ENCODE measurements around the gene DOCK3. TPM values are rescaled to one million over a fixed set of nuclear protein-coding genes. Genes with fewer than 3 reads are reported as not detected.

Gene DOCK3
- total RNA-seq, 1 experiment from 2014 or later = 0.15 TPM

- H3K4me3 ChIP-seq (ENCODE audit: low read length) = no peak overlapping the region
- no peak overlapping the region for H2AFZ ChIP-seq (ENCODE audit: low read length)
- H3K79me2 ChIP-seq (ENCODE audit: low read length) = no peaks in the 10 kb centered on the region
- H3K27me3 ChIP-seq (ENCODE audit: low read length) = peaks cover 17% of the 10 kb centered on the region; the same call in 1 of the 2 replicates
- DNase-seq (no peak), ATAC-seq (no peak)
- H3K4me1 ChIP-seq (ENCODE audit: insufficient read depth, low read length) = no peaks in the 10 kb centered on the region
- H3K4me2 ChIP-seq (ENCODE audit: low read length) = no peak overlapping the region
- no peaks in the 10 kb centered on the region for H3K9me2 ChIP-seq (replicated peaks; ENCODE audit: low read length)
- no peak overlapping the region for H3K27ac ChIP-seq (ENCODE audit: low read length)
- no peaks in the 10 kb centered on the region for H4K20me1 ChIP-seq (ENCODE audit: low read length)
- intact Hi-C loops (cut with micrococcal nuclease) = no loop called here
- TF ChIP-seq EZH2 (IDR thresholded peaks at IDR 0.05; ENCODE audit: low read length, unreplicated experiment) = no peak
- no peak for TF ChIP-seq EZH2phosphoT487 (IDR thresholded peaks at IDR 0.05; ENCODE audit: borderline replicate concordance, low read length)
- TF ChIP-seq, protein P1, sequence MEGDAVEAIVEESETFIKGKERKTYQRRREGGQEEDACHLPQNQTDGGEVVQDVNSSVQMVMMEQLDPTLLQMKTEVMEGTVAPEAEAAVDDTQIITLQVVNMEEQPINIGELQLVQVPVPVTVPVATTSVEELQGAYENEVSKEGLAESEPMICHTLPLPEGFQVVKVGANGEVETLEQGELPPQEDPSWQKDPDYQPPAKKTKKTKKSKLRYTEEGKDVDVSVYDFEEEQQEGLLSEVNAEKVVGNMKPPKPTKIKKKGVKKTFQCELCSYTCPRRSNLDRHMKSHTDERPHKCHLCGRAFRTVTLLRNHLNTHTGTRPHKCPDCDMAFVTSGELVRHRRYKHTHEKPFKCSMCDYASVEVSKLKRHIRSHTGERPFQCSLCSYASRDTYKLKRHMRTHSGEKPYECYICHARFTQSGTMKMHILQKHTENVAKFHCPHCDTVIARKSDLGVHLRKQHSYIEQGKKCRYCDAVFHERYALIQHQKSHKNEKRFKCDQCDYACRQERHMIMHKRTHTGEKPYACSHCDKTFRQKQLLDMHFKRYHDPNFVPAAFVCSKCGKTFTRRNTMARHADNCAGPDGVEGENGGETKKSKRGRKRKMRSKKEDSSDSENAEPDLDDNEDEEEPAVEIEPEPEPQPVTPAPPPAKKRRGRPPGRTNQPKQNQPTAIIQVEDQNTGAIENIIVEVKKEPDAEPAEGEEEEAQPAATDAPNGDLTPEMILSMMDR (conservative IDR thresholded peaks at IDR 0.05; ENCODE audit: low read depth, low read length) = no peak
- no peaks in the 10 kb centered on the region for H3F3A ChIP-seq (ENCODE audit: low read length, unreplicated experiment)
- POLR2A ChIA-PET (ENCODE audit: unreplicated experiment) = no interaction called here
- no peaks in the 10 kb centered on the region for H3K9me3 ChIP-seq (ENCODE audit: low read length)
- BruUV-seq (replicated peaks) = no TSS peak
- no peaks in the 10 kb centered on the region for H3K36me3 ChIP-seq (ENCODE audit: low read depth, low read length)
- H3K9ac ChIP-seq (ENCODE audit: low read length) = no peak overlapping the region
- CTCF ChIA-PET = no interaction called here
Measured at GRCh38 chr3:50995085-50995824, 320.5 kb downstream of the DOCK3 start.

GRCh38 chr3:51002495-51002894 is 327.8 kb downstream of the DOCK3 start:
- Histone ChIP-seq H3F3A (ENCODE audit: low read length, unreplicated experiment) (no peaks in the 10 kb centered on the region), H3K9me3 (ENCODE audit: low read length) (no peaks in the 10 kb centered on the region), H3K9ac (ENCODE audit: low read length) (no peak overlapping the region), H3K27me3 (ENCODE audit: low read length) (peaks cover 5% of the 10 kb centered on the region; the same call in 1 of the 2 replicates), H3K4me3 (ENCODE audit: low read length) (no peak overlapping the region), H3K4me2 (ENCODE audit: low read length) (no peak overlapping the region), H3K79me2 (ENCODE audit: low read length) (no peaks in the 10 kb centered on the region), H4K20me1 (ENCODE audit: low read length) (no peaks in the 10 kb centered on the region), H3K9me2 (replicated peaks; ENCODE audit: low read length) (no peaks in the 10 kb centered on the region), H3K36me3 (ENCODE audit: low read depth, low read length) (no peaks in the 10 kb centered on the region), H3K27ac (ENCODE audit: low read length) (no peak overlapping the region), H2AFZ (ENCODE audit: low read length) (no peak overlapping the region), H3K4me1 (ENCODE audit: insufficient read depth, low read length) (no peaks in the 10 kb centered on the region)
- ChIA-PET CTCF (no interaction called here), POLR2A (ENCODE audit: unreplicated experiment) (no interaction called here)
- ATAC-seq (no peak), DNase-seq (no peak)
- no TSS peak for BruUV-seq (replicated peaks)
- TF ChIP-seq EZH2 (IDR thresholded peaks at IDR 0.05; ENCODE audit: low read length, unreplicated experiment) (no peak), EZH2phosphoT487 (IDR thresholded peaks at IDR 0.05; ENCODE audit: borderline replicate concordance, low read length) (no peak)
- TF ChIP-seq, protein P1 (conservative IDR thresholded peaks at IDR 0.05; ENCODE audit: low read depth, low read length) = no peak
- intact Hi-C loops (cut with micrococcal nuclease) = no loop called here

- Histone ChIP-seq H3F3A (ENCODE audit: low read length, unreplicated experiment) (no peaks in the 10 kb centered on the region), H3K36me3 (ENCODE audit: low read depth, low read length) (no peaks in the 10 kb centered on the region), H3K9me3 (ENCODE audit: low read length) (no peaks in the 10 kb centered on the region), H3K27ac (ENCODE audit: low read length) (no peak overlapping the region), H3K9me2 (replicated peaks; ENCODE audit: low read length) (no peaks in the 10 kb centered on the region), H3K79me2 (ENCODE audit: low read length) (no peaks in the 10 kb centered on the region), H3K4me3 (ENCODE audit: low read length) (no peak overlapping the region), H3K27me3 (ENCODE audit: low read length) (no peaks in the 10 kb centered on the region; the same call in 1 of the 2 replicates), H3K9ac (ENCODE audit: low read length) (no peak overlapping the region), H4K20me1 (ENCODE audit: low read length) (no peaks in the 10 kb centered on the region), H3K4me1 (ENCODE audit: insufficient read depth, low read length) (no peaks in the 10 kb centered on the region), H3K4me2 (ENCODE audit: low read length) (no peak overlapping the region), H2AFZ (ENCODE audit: low read length) (no peak overlapping the region)
- DNase-seq (no peak), ATAC-seq (no peak)
- POLR2A ChIA-PET (ENCODE audit: unreplicated experiment) = no interaction called here
- no TSS peak for BruUV-seq (replicated peaks)
- CTCF ChIA-PET = no interaction called here
- TF ChIP-seq, protein P1 (conservative IDR thresholded peaks at IDR 0.05; ENCODE audit: low read depth, low read length) = no peak
- TF ChIP-seq EZH2phosphoT487 (IDR thresholded peaks at IDR 0.05; ENCODE audit: borderline replicate concordance, low read length) = no peak
- TF ChIP-seq EZH2 (IDR thresholded peaks at IDR 0.05; ENCODE audit: low read length, unreplicated experiment) = no peak
- intact Hi-C loops (cut with micrococcal nuclease) = no loop called here
Measured at GRCh38 chr3:51004235-51004634, 329.5 kb downstream of the DOCK3 start.

Data from PC-3 (cell line).